WTC11 (cell line): ENCODE measurements around the gene GNAZ. TPM values are rescaled to one million over a fixed set of nuclear protein-coding genes. Genes with fewer than 3 reads are reported as not detected.

Experiments
- ATAC-seq: fragments of 200-7000 bp; cut with Tn5 transposase; 2 replicates; pipeline ENCODE4 v1.10.0; 2021; ENCODE audit warnings: mild to moderate bottlenecking, moderate library complexity
- CTCF ChIA-PET: fragments of 300-600 bp; sonication (Branson Sonifier 250); formaldehyde crosslinking; loops from one replicate; lab custom pipeline; 2021; ENCODE audit warnings: antibody characterized with exemption; lab: Charles Lee
- POLR2A ChIA-PET: fragments of 350-600 bp; sonication (Branson Sonifier 250); formaldehyde crosslinking; loops from one replicate; lab custom pipeline; 2021; ENCODE audit warnings: antibody characterized with exemption; lab: Charles Lee
- DNase-seq: peaks from one replicate; pipeline ENCODE4 v3.0.0; 2021; ENCODE audit warnings: low spot score
- H3K27ac Mint-ChIP-seq: 2 replicates; pipeline ENCODE4 v1.8.0; 2021; ENCODE audit warnings: mixed read lengths
- H3K27me3 Mint-ChIP-seq: 2 replicates; pipeline ENCODE4 v1.8.0; 2021; ENCODE audit warnings: low read depth, mild to moderate bottlenecking, moderate library complexity, mixed read lengths
- H3K36me3 Mint-ChIP-seq: 2 replicates; pipeline ENCODE4 v1.8.0; 2021; ENCODE audit warnings: mixed read lengths
- H3K4me1 Mint-ChIP-seq: 2 replicates; pipeline ENCODE4 v1.8.0; 2022; ENCODE audit warnings: mixed read lengths
- H3K4me3 Mint-ChIP-seq: 2 replicates; pipeline ENCODE4 v1.8.0; 2021; ENCODE audit warnings: mild to moderate bottlenecking, moderate library complexity, mixed read lengths
- H3K9me3 Mint-ChIP-seq: 2 replicates; pipeline ENCODE4 v1.8.0; 2021; ENCODE audit warnings: mixed read lengths
- CBFB ChIP-seq: sonication (generic); formaldehyde crosslinking; IDR thresholded peaks from 2 replicates; pipeline ENCODE4 v1.8.1; 2022; ENCODE audit warnings: mild to moderate bottlenecking, low read depth, missing genetic modification reagents
- CTCF ChIP-seq: fragments of 200-600 bp; IDR thresholded peaks from 2 replicates; pipeline ENCODE4 v1.8.0; 2022; ENCODE audit warnings: antibody characterized with exemption
- E2F4 ChIP-seq: sonication (generic); formaldehyde crosslinking; IDR thresholded peaks from 2 replicates; pipeline ENCODE4 v1.8.1; 2022; ENCODE audit warnings: low read depth, mild to moderate bottlenecking, moderate library complexity, missing genetic modification reagents, borderline replicate concordance
- EMX1 ChIP-seq: fragments of 250-450 bp; sonication (Bioruptor Pico); IDR thresholded peaks from 2 replicates; pipeline ENCODE4 v1.8.0; 2021; ENCODE audit warnings: mild to moderate bottlenecking
- ERG ChIP-seq: fragments of 250-450 bp; sonication (Bioruptor Pico); IDR thresholded peaks from 2 replicates; pipeline ENCODE4 v1.8.0; 2021; ENCODE audit warnings: mild to moderate bottlenecking
- FOXJ3 ChIP-seq: sonication (generic); formaldehyde crosslinking; IDR thresholded peaks from 2 replicates; pipeline ENCODE4 v1.9.0; 2021; ENCODE audit warnings: missing genetic modification reagents, mild to moderate bottlenecking, borderline replicate concordance
- FOXP1 ChIP-seq: sonication (generic); formaldehyde crosslinking; IDR thresholded peaks from 2 replicates; pipeline ENCODE4 v1.8.0; 2022; ENCODE audit warnings: missing genetic modification reagents, mild to moderate bottlenecking, moderate library complexity, borderline replicate concordance
- GTF2I ChIP-seq: fragments of 250-450 bp; sonication (Bioruptor Pico); conservative IDR thresholded peaks from 2 replicates; pipeline ENCODE4 v1.4.0; 2021; ENCODE audit warnings: mild to moderate bottlenecking
- IRF2 ChIP-seq: sonication (generic); formaldehyde crosslinking; IDR thresholded peaks from 2 replicates; pipeline ENCODE4 v1.8.0; 2022; ENCODE audit warnings: low read depth, missing genetic modification reagents, borderline replicate concordance
- MYBL2 ChIP-seq: sonication (generic); formaldehyde crosslinking; IDR thresholded peaks from 2 replicates; pipeline ENCODE4 v1.8.1; 2023; ENCODE audit warnings: mild to moderate bottlenecking, moderate library complexity, missing genetic modification reagents
- NFATC4 ChIP-seq: fragments of 250-450 bp; sonication (Bioruptor Pico); IDR thresholded peaks from 2 replicates; pipeline ENCODE4 v1.9.0; 2021; ENCODE audit warnings: mild to moderate bottlenecking
- NR1H2 ChIP-seq: sonication (generic); formaldehyde crosslinking; IDR thresholded peaks from 2 replicates; pipeline ENCODE4 v1.9.0; 2021; ENCODE audit warnings: mild to moderate bottlenecking, moderate library complexity, missing genetic modification reagents
- PREB ChIP-seq: sonication (generic); formaldehyde crosslinking; IDR thresholded peaks from 2 replicates; pipeline ENCODE4 v1.8.1; 2022; ENCODE audit warnings: mild to moderate bottlenecking, missing genetic modification reagents, moderate library complexity, borderline replicate concordance
- SMAD4 ChIP-seq: sonication (generic); formaldehyde crosslinking; IDR thresholded peaks from 2 replicates; pipeline ENCODE4 v1.8.0; 2022; ENCODE audit warnings: mild to moderate bottlenecking, missing genetic modification reagents
- SP1 ChIP-seq: sonication (generic); formaldehyde crosslinking; conservative IDR thresholded peaks from 2 replicates; pipeline ENCODE4 v1.8.1; 2022; ENCODE audit warnings: missing genetic modification reagents
- ZNF281 ChIP-seq: sonication (generic); formaldehyde crosslinking; IDR thresholded peaks from 2 replicates; pipeline ENCODE4 v1.8.0; 2023; ENCODE audit warnings: mild to moderate bottlenecking, missing genetic modification reagents
- ZNF416 ChIP-seq: fragments of 250-450 bp; sonication (Bioruptor Pico); IDR thresholded peaks from 2 replicates; pipeline ENCODE4 v1.9.0; 2021; ENCODE audit warnings: mild to moderate bottlenecking, inconsistent platforms
- total RNA-seq: library from RNA; stranded (reverse); gene quantifications from 3 replicates; pipeline ENCODE4 v1.2.3, GENCODE V29; 2021
- TF ChIP-seq, protein P1 (sequence below): fragments of 250-450 bp; sonication (Bioruptor Pico); IDR thresholded peaks from 2 replicates; pipeline ENCODE4 v1.9.0; 2021; ENCODE audit warnings: mild to moderate bottlenecking
- TF ChIP-seq, protein P2 (sequence below): sonication (generic); formaldehyde crosslinking; IDR thresholded peaks from 2 replicates; pipeline ENCODE4 v1.8.0; 2023; ENCODE audit warnings: missing genetic modification reagents
- TF ChIP-seq, protein P3 (sequence below): fragments of 250-450 bp; sonication (Bioruptor Pico); IDR thresholded peaks from 2 replicates; pipeline ENCODE4 v1.9.0; 2021; ENCODE audit warnings: moderate library complexity, mild to moderate bottlenecking, inconsistent platforms, borderline replicate concordance
- TF ChIP-seq, protein P4 (sequence below): sonication (generic); formaldehyde crosslinking; IDR thresholded peaks from 2 replicates; pipeline ENCODE4 v1.8.1; 2023; ENCODE audit warnings: mild to moderate bottlenecking, missing genetic modification reagents, borderline replicate concordance

GNAZ gene
- total RNA-seq, 1 experiment from 2014 or later, result 9.9 TPM

DNA sequence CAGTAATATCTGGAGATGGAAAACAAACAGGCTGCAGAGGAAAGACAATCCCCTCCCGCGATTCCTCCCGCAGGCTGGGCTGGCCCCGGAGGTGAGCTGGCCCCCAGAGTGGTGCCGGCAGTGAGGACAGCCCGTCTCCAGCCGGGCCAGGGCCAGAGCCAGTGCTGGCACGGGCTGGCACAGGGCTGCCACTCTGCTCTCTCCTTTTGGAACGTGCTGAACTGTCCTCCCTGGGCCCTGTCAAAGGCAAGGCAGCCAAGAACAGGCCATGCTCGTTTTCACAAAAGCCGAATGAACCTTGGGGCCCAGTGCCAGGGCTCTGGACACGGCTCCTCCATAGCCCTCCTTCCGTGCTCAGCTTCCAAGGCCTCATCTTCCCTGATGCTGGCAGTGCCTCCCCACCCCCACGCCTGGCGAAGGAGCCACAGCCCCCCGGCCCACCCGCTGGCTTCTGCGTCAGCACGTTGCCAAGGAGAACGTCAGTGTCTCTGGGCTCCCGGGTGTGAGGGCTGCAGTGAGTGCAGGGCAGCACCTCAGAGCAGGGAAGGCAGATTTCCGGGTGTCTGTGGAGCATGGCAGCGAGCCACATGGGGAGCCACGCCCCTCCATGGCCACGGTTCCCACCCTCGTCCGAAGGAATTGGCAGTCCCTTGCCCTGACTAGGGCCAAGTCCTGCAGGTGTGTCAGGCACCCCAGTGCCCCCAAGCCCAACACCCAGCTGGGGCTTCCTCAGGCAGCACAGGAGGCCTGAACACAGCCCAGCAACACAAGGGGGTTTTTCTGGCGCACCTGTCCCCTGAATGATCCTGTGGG is 28.6 kb downstream of the GNAZ start:
- no peaks in the 10 kb centered on the region for H3K27me3 Mint-ChIP-seq
- CTCF ChIA-PET, result interaction anchor here (1.1 kb wide), 1 partner anchor 144 kb away, joined by 4 read pairs; no protein-coding TSS in a partner anchor
- POLR2A ChIA-PET, result no interaction called here
- no peak overlapping the region for H3K4me3 Mint-ChIP-seq
- H3K36me3 Mint-ChIP-seq, result no peaks in the 10 kb centered on the region
- H3K4me1 Mint-ChIP-seq, result no peaks in the 10 kb centered on the region
- DNase-seq (no peak), ATAC-seq (no peak)
- no peaks in the 10 kb centered on the region for H3K9me3 Mint-ChIP-seq
- H3K27ac Mint-ChIP-seq, result no peak overlapping the region
- TF ChIP-seq NFATC4, result no peak
- TF ChIP-seq, protein P1, sequence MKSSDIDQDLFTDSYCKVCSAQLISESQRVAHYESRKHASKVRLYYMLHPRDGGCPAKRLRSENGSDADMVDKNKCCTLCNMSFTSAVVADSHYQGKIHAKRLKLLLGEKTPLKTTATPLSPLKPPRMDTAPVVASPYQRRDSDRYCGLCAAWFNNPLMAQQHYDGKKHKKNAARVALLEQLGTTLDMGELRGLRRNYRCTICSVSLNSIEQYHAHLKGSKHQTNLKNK, result no peak
- TF ChIP-seq CTCF, result no peak
- TF ChIP-seq FOXJ3 (CRISPR knock-in tag), result no peak
- TF ChIP-seq FOXP1, result no peak
- TF ChIP-seq MYBL2 (CRISPR knock-in tag), result no peak
- TF ChIP-seq ZNF281 (CRISPR knock-in tag), result no peak
- no peak for TF ChIP-seq PREB (CRISPR knock-in tag)
- no peak for TF ChIP-seq NR1H2 (CRISPR knock-in tag)

DNA sequence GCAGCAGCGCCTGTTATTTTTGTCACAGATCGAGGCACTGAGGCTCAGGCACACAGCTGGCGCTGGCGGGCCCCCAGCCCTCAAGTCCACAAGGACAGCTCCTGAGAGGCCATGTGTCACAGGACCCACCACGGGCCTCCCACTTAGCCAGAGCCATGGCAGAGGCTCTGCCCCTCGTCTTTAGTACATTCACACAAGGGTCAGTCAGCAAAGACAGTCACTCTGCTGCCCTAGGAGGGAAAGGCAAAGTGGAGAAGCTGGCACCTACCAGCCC is 29.1 kb downstream of the GNAZ start:
- Mint-ChIP-seq H3K27ac (no peak overlapping the region), H3K36me3 (no peaks in the 10 kb centered on the region), H3K9me3 (no peaks in the 10 kb centered on the region), H3K4me1 (no peaks in the 10 kb centered on the region), H3K4me3 (no peak overlapping the region), H3K27me3 (no peaks in the 10 kb centered on the region)
- ChIA-PET POLR2A (no interaction called here), CTCF (no interaction called here)
- no peak for DNase-seq
- ATAC-seq, result no peak
- TF ChIP-seq ERG, result no peak
- no peak for TF ChIP-seq SP1
- no peak for TF ChIP-seq ZNF416
- no peak for TF ChIP-seq MYBL2 (CRISPR knock-in tag)
- TF ChIP-seq IRF2 (CRISPR knock-in tag), result no peak
- TF ChIP-seq, protein P2, sequence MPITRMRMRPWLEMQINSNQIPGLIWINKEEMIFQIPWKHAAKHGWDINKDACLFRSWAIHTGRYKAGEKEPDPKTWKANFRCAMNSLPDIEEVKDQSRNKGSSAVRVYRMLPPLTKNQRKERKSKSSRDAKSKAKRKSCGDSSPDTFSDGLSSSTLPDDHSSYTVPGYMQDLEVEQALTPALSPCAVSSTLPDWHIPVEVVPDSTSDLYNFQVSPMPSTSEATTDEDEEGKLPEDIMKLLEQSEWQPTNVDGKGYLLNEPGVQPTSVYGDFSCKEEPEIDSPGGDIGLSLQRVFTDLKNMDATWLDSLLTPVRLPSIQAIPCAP, result no peak
- TF ChIP-seq EMX1 (CRISPR knock-in tag), result no peak
- TF ChIP-seq GTF2I (CRISPR knock-in tag), result no peak
- no peak for TF ChIP-seq CBFB
- TF ChIP-seq SMAD4 (CRISPR knock-in tag), result no peak
- TF ChIP-seq, protein P3, sequence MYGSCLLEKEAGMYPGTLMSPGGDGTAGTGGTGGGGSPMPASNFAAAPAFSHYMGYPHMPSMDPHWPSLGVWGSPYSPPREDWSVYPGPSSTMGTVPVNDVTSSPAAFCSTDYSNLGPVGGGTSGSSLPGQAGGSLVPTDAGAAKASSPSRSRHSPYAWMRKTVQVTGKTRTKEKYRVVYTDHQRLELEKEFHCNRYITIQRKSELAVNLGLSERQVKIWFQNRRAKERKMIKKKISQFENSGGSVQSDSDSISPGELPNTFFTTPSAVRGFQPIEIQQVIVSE (CRISPR knock-in tag), result no peak
- TF ChIP-seq, protein P4, sequence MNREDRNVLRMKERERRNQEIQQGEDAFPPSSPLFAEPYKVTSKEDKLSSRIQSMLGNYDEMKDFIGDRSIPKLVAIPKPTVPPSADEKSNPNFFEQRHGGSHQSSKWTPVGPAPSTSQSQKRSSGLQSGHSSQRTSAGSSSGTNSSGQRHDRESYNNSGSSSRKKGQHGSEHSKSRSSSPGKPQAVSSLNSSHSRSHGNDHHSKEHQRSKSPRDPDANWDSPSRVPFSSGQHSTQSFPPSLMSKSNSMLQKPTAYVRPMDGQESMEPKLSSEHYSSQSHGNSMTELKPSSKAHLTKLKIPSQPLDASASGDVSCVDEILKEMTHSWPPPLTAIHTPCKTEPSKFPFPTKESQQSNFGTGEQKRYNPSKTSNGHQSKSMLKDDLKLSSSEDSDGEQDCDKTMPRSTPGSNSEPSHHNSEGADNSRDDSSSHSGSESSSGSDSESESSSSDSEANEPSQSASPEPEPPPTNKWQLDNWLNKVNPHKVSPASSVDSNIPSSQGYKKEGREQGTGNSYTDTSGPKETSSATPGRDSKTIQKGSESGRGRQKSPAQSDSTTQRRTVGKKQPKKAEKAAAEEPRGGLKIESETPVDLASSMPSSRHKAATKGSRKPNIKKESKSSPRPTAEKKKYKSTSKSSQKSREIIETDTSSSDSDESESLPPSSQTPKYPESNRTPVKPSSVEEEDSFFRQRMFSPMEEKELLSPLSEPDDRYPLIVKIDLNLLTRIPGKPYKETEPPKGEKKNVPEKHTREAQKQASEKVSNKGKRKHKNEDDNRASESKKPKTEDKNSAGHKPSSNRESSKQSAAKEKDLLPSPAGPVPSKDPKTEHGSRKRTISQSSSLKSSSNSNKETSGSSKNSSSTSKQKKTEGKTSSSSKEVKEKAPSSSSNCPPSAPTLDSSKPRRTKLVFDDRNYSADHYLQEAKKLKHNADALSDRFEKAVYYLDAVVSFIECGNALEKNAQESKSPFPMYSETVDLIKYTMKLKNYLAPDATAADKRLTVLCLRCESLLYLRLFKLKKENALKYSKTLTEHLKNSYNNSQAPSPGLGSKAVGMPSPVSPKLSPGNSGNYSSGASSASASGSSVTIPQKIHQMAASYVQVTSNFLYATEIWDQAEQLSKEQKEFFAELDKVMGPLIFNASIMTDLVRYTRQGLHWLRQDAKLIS, result no peak
- TF ChIP-seq E2F4, result no peak
